ENCODE results near the gene NR1D2.

The NR1D2 gene

DNA sequence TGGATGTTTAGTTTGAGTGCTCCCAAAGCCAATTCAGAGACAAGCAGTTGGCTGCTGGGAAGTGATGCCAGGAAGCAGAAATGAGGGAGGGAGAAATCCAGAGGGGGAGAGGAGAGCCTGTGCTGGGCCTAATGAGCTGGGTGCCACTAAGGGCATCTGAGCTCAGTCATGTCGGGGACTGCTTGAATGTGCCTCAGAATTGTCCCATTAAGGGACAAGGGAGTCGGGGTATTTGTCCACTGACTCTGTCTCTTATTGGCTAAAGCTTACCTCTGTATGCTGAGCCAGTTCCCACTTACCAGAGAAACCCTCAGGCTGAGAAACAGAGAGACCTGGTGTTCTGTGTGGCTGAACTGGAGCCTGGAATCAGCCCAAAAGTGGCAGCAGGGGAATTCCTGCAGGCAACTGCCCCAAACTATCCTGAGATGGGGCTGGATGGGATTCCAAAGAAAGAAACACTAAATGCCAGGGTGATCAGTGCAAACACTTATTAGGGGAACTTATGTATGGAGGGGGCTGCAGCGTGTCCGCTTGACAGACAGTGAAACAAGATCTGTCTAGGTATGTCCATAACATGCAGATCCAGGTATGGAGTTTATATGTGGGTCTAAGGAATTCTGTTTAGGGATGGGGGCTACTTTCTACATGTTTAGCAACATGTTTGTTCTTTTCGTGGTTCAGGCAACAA is 48.6 kb downstream of the NR1D2 start:
- Histone ChIP-seq H3K4me1 (ENCODE audit: insufficient read depth, insufficient read length) (no peaks in the 10 kb centered on the region), H3K9me3 (ENCODE audit: insufficient read depth, low read length) (no peaks in the 10 kb centered on the region), H3K4me3 (ENCODE audit: insufficient read length, low read depth) (no peak overlapping the region), H3K9ac (ENCODE audit: insufficient read length, low read depth) (no peak overlapping the region), H3K27me3 (ENCODE audit: insufficient read depth, insufficient read length) (no peaks in the 10 kb centered on the region), H3K36me3 (ENCODE audit: insufficient read depth, insufficient read length, low read length) (no peaks in the 10 kb centered on the region)
- no peak for TF ChIP-seq ZNF274 (IDR thresholded peaks at IDR 0.05; ENCODE audit: low read depth, low read length)
- no peak for TF ChIP-seq SUZ12 (IDR thresholded peaks at IDR 0.05; ENCODE audit: extremely low read depth, insufficient read depth, insufficient read length)
- no peak for TF ChIP-seq YY1 (IDR thresholded peaks at IDR 0.05; ENCODE audit: insufficient read depth, insufficient read length)
- no peak for DNase-seq (ENCODE audit: low read depth, low spot score)

DNA sequence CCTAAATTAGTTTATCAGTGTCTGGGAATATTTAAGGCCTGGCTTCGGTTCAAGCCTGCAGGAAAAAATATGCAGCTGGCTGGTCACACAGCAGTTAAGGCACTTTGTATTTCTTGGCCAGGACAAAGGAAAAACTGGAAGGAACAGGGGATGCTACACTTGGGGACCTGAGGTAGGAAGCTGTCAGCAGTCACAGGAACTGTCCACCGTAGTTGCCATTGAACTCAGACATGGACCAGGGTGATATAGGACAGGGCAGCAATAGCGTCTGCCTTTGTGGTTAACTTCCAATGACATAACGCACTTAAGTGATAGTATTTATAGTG is 49.1 kb downstream of the NR1D2 start:
- Histone ChIP-seq H3K9me3 (ENCODE audit: insufficient read depth, low read length) (no peaks in the 10 kb centered on the region), H3K4me3 (ENCODE audit: insufficient read length, low read depth) (no peak overlapping the region), H3K36me3 (ENCODE audit: insufficient read depth, insufficient read length, low read length) (no peaks in the 10 kb centered on the region), H3K9ac (ENCODE audit: insufficient read length, low read depth) (no peak overlapping the region), H3K4me1 (ENCODE audit: insufficient read depth, insufficient read length) (no peaks in the 10 kb centered on the region), H3K27me3 (ENCODE audit: insufficient read depth, insufficient read length) (no peaks in the 10 kb centered on the region)
- no peak for TF ChIP-seq YY1 (IDR thresholded peaks at IDR 0.05; ENCODE audit: insufficient read depth, insufficient read length)
- TF ChIP-seq ZNF274 (IDR thresholded peaks at IDR 0.05; ENCODE audit: low read depth, low read length), result no peak
- no peak for TF ChIP-seq SUZ12 (IDR thresholded peaks at IDR 0.05; ENCODE audit: extremely low read depth, insufficient read depth, insufficient read length)
- no peak for DNase-seq (ENCODE audit: low read depth, low spot score)

DNA sequence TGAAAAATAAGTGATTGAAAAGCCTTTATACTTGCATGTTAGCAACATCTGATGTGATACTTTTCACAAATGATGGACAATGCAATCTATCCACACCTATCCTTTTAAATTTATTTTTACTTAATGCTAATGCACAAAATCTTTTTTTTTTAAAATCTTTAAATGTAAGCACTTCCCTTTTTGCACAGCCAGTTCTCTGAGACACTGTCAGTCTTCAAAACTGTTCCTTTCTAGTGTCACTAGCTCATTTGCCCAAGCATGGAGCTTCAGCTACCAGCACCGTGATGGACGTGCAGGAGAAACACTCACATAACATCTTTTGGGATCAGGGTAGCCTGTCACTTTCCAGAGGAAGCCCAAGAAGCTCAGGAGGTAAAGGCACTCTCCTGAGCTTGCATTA is 50.1 kb downstream of the NR1D2 start:
- no peak for DNase-seq (ENCODE audit: low read depth, low spot score)
- no peaks in the 10 kb centered on the region for H3K36me3 ChIP-seq (ENCODE audit: insufficient read depth, insufficient read length, low read length)
- no peaks in the 10 kb centered on the region for H3K27me3 ChIP-seq (ENCODE audit: insufficient read depth, insufficient read length)
- no peak overlapping the region for H3K4me3 ChIP-seq (ENCODE audit: insufficient read length, low read depth)
- no peak overlapping the region for H3K9ac ChIP-seq (ENCODE audit: insufficient read length, low read depth)
- H3K4me1 ChIP-seq (ENCODE audit: insufficient read depth, insufficient read length), result no peaks in the 10 kb centered on the region
- TF ChIP-seq YY1 (IDR thresholded peaks at IDR 0.05; ENCODE audit: insufficient read depth, insufficient read length) (no peak), SUZ12 (IDR thresholded peaks at IDR 0.05; ENCODE audit: extremely low read depth, insufficient read depth, insufficient read length) (no peak), ZNF274 (IDR thresholded peaks at IDR 0.05; ENCODE audit: low read depth, low read length) (no peak)
- H3K9me3 ChIP-seq (ENCODE audit: insufficient read depth, low read length), result no peaks in the 10 kb centered on the region

DNA sequence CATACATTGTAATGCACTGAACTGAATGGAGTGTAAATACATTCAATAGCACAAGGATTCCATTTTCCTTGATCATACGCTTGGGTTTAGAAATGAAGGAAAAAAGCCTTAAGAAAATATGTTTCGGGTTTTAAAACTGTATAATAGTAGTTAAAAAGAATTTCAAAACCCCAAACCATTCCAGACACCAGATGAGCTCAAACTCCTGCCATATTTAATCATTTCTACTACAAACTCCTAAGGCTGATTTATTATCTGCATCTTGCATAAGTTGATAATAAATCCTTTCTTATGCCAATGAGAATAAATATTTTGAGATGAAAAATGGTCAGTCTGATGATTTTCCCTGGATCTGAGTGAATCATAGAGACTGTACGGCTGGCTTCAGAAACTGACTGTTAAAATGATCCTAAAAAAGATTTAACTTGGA is 51.0 kb downstream of the NR1D2 start:
- DNase-seq (ENCODE audit: low read depth, low spot score), result no peak
- Histone ChIP-seq H3K4me3 (ENCODE audit: insufficient read length, low read depth) (no peak overlapping the region), H3K9ac (ENCODE audit: insufficient read length, low read depth) (no peak overlapping the region), H3K36me3 (ENCODE audit: insufficient read depth, insufficient read length, low read length) (no peaks in the 10 kb centered on the region), H3K4me1 (ENCODE audit: insufficient read depth, insufficient read length) (no peaks in the 10 kb centered on the region), H3K9me3 (ENCODE audit: insufficient read depth, low read length) (no peaks in the 10 kb centered on the region), H3K27me3 (ENCODE audit: insufficient read depth, insufficient read length) (no peaks in the 10 kb centered on the region)
- TF ChIP-seq ZNF274 (IDR thresholded peaks at IDR 0.05; ENCODE audit: low read depth, low read length) (no peak), SUZ12 (IDR thresholded peaks at IDR 0.05; ENCODE audit: extremely low read depth, insufficient read depth, insufficient read length) (no peak), YY1 (IDR thresholded peaks at IDR 0.05; ENCODE audit: insufficient read depth, insufficient read length) (no peak)

DNA sequence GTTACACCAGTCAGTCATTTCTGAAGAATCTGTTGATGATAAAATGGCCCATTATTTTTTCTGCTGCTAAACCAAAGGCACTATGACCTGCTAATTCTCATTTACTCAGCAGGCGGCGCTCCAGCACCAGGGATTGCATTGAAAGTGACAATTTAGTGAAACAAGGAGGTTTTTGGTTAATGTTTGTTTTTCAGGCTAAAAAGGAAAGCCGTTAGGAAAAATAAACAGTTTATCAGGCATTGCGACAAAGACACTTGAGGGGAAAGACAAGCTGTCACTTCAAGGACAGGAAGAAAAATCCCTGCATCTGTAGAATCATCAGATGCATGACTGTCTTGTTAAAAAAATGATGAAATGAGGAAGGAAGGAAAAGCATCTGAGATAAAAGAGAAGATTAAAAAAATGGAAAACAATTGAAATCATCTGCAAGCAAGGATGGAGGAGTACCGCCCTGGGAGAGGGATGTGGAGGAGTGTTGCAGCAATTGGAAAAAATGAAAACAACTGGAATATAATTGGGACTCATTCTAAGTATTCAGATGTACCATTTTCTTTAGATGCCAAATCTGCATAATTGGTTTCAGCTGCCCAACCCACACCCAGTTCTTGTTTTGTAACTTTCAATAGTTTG is 54.0 kb downstream of the NR1D2 start:
- Histone ChIP-seq H3K4me3 (ENCODE audit: insufficient read length, low read depth) (no peak overlapping the region), H3K36me3 (ENCODE audit: insufficient read depth, insufficient read length, low read length) (no peaks in the 10 kb centered on the region), H3K27me3 (ENCODE audit: insufficient read depth, insufficient read length) (no peaks in the 10 kb centered on the region), H3K9me3 (ENCODE audit: insufficient read depth, low read length) (no peaks in the 10 kb centered on the region; the same call in 1 of the 2 replicates), H3K9ac (ENCODE audit: insufficient read length, low read depth) (no peak overlapping the region), H3K4me1 (ENCODE audit: insufficient read depth, insufficient read length) (no peaks in the 10 kb centered on the region)
- DNase-seq (ENCODE audit: low read depth, low spot score), result peak; percentile 36
- TF ChIP-seq YY1 (IDR thresholded peaks at IDR 0.05; ENCODE audit: insufficient read depth, insufficient read length) (no peak), SUZ12 (IDR thresholded peaks at IDR 0.05; ENCODE audit: extremely low read depth, insufficient read depth, insufficient read length) (no peak), ZNF274 (IDR thresholded peaks at IDR 0.05; ENCODE audit: low read depth, low read length) (no peak)

DNA sequence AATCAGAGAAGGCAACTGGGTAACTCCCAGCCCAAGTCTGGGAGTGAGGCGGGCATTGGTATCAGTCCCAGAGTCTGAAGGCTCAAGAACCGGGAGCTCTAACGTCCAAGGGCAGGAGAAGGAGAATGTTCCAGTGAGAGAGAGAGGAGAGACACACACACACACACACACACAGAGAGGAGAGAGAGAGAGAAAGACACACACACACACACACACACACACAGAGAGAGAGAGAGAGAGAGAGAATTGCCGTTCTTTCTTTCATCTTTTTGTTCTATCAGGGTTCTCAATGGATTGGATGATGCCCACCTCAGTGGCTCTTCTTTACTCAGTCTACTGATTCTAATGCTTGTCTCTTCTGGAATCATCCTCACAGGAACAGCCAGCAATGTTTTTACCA is 57.0 kb downstream of the NR1D2 start:
- H3K9ac ChIP-seq (ENCODE audit: insufficient read length, low read depth), result no peak overlapping the region
- H3K9me3 ChIP-seq (ENCODE audit: insufficient read depth, low read length), result no peaks in the 10 kb centered on the region; the same call in 1 of the 2 replicates
- no peak for DNase-seq (ENCODE audit: low read depth, low spot score)
- no peak overlapping the region for H3K4me3 ChIP-seq (ENCODE audit: insufficient read length, low read depth)
- H3K27me3 ChIP-seq (ENCODE audit: insufficient read depth, insufficient read length), result no peaks in the 10 kb centered on the region
- no peaks in the 10 kb centered on the region for H3K4me1 ChIP-seq (ENCODE audit: insufficient read depth, insufficient read length)
- TF ChIP-seq SUZ12 (IDR thresholded peaks at IDR 0.05; ENCODE audit: extremely low read depth, insufficient read depth, insufficient read length) (no peak), ZNF274 (IDR thresholded peaks at IDR 0.05; ENCODE audit: low read depth, low read length) (no peak), YY1 (IDR thresholded peaks at IDR 0.05; ENCODE audit: insufficient read depth, insufficient read length) (no peak)
- H3K36me3 ChIP-seq (ENCODE audit: insufficient read depth, insufficient read length, low read length), result no peaks in the 10 kb centered on the region

DNA sequence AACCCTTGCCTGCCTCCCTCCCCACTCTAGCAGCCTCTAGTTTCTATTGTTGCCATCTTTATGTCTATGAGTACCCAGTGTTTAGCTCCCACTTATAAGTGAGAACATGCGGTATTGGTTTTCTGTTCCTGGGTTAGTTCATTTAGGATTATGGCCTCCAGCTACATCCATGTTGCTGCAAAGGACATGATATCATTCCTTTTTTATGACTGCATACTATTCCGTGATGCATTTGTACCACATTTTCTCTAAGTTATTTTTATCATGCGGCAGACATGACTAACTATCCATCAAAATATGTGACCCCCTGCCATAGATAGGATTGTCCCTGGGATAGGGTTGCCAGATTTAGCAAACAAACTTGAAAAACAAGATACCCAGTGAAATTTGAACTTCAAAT is 58.4 kb downstream of the NR1D2 start:
- DNase-seq (ENCODE audit: low read depth, low spot score), result no peak

More for the DNA sequence above, 58.4 kb downstream of the NR1D2 start:
- Histone ChIP-seq H3K4me1 (ENCODE audit: insufficient read depth, insufficient read length) (no peaks in the 10 kb centered on the region), H3K9me3 (ENCODE audit: insufficient read depth, low read length) (no peaks in the 10 kb centered on the region; the same call in 1 of the 2 replicates), H3K27me3 (ENCODE audit: insufficient read depth, insufficient read length) (no peaks in the 10 kb centered on the region), H3K36me3 (ENCODE audit: insufficient read depth, insufficient read length, low read length) (no peaks in the 10 kb centered on the region), H3K4me3 (ENCODE audit: insufficient read length, low read depth) (no peak overlapping the region), H3K9ac (ENCODE audit: insufficient read length, low read depth) (no peak overlapping the region)
- no peak for TF ChIP-seq YY1 (IDR thresholded peaks at IDR 0.05; ENCODE audit: insufficient read depth, insufficient read length)
- TF ChIP-seq SUZ12 (IDR thresholded peaks at IDR 0.05; ENCODE audit: extremely low read depth, insufficient read depth, insufficient read length), result no peak
- TF ChIP-seq ZNF274 (IDR thresholded peaks at IDR 0.05; ENCODE audit: low read depth, low read length), result no peak

Measured in NT2/D1 (cell line).